ENCODE data around the gene MACROD2.

DNA sequence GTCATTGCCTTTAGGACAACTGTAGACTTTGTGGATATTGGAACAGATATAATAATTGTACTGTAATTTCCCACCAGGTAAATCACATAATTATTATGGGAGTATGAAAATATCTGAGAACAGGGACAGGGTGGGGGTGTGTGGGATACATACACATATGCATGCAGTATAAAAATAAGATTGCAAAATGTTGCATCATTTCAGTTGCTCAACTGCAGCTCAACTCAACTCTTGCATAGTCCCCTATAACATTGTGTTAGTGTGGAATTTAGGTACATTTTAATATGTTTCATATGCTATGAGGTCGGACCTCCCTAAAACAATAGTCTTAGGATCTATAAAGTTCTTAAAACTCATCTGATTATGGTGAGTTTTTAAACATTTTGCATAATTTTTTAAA lies 617.1 kb downstream of the MACROD2 start:
- TF ChIP-seq, protein P1, sequence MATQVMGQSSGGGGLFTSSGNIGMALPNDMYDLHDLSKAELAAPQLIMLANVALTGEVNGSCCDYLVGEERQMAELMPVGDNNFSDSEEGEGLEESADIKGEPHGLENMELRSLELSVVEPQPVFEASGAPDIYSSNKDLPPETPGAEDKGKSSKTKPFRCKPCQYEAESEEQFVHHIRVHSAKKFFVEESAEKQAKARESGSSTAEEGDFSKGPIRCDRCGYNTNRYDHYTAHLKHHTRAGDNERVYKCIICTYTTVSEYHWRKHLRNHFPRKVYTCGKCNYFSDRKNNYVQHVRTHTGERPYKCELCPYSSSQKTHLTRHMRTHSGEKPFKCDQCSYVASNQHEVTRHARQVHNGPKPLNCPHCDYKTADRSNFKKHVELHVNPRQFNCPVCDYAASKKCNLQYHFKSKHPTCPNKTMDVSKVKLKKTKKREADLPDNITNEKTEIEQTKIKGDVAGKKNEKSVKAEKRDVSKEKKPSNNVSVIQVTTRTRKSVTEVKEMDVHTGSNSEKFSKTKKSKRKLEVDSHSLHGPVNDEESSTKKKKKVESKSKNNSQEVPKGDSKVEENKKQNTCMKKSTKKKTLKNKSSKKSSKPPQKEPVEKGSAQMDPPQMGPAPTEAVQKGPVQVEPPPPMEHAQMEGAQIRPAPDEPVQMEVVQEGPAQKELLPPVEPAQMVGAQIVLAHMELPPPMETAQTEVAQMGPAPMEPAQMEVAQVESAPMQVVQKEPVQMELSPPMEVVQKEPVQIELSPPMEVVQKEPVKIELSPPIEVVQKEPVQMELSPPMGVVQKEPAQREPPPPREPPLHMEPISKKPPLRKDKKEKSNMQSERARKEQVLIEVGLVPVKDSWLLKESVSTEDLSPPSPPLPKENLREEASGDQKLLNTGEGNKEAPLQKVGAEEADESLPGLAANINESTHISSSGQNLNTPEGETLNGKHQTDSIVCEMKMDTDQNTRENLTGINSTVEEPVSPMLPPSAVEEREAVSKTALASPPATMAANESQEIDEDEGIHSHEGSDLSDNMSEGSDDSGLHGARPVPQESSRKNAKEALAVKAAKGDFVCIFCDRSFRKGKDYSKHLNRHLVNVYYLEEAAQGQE (IDR thresholded peaks at IDR 0.05; ENCODE audit: borderline replicate concordance), result no peak
- TF ChIP-seq, protein P2, sequence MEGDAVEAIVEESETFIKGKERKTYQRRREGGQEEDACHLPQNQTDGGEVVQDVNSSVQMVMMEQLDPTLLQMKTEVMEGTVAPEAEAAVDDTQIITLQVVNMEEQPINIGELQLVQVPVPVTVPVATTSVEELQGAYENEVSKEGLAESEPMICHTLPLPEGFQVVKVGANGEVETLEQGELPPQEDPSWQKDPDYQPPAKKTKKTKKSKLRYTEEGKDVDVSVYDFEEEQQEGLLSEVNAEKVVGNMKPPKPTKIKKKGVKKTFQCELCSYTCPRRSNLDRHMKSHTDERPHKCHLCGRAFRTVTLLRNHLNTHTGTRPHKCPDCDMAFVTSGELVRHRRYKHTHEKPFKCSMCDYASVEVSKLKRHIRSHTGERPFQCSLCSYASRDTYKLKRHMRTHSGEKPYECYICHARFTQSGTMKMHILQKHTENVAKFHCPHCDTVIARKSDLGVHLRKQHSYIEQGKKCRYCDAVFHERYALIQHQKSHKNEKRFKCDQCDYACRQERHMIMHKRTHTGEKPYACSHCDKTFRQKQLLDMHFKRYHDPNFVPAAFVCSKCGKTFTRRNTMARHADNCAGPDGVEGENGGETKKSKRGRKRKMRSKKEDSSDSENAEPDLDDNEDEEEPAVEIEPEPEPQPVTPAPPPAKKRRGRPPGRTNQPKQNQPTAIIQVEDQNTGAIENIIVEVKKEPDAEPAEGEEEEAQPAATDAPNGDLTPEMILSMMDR (IDR thresholded peaks at IDR 0.05; ENCODE audit: poor library complexity, severe bottlenecking), result no peak
- TF ChIP-seq EZH2 (IDR thresholded peaks at IDR 0.05; ENCODE audit: borderline replicate concordance, insufficient read depth, low read length, poor library complexity, severe bottlenecking), result no peak
- no peak for TF ChIP-seq POLR2AphosphoS5 (IDR thresholded peaks at IDR 0.05)
- no peak for TF ChIP-seq RAD21 (conservative IDR thresholded peaks at IDR 0.05)
- no peak for TF ChIP-seq MXI1 (conservative IDR thresholded peaks at IDR 0.05; ENCODE audit: poor library complexity, severe bottlenecking)
- TF ChIP-seq SMC3 (conservative IDR thresholded peaks at IDR 0.05; ENCODE audit: poor library complexity), result no peak
- no peak for TF ChIP-seq EP300 (conservative IDR thresholded peaks at IDR 0.05; ENCODE audit: poor library complexity, severe bottlenecking)
